ENCODE data around the gene EGFR.

The EGFR gene

DNA sequence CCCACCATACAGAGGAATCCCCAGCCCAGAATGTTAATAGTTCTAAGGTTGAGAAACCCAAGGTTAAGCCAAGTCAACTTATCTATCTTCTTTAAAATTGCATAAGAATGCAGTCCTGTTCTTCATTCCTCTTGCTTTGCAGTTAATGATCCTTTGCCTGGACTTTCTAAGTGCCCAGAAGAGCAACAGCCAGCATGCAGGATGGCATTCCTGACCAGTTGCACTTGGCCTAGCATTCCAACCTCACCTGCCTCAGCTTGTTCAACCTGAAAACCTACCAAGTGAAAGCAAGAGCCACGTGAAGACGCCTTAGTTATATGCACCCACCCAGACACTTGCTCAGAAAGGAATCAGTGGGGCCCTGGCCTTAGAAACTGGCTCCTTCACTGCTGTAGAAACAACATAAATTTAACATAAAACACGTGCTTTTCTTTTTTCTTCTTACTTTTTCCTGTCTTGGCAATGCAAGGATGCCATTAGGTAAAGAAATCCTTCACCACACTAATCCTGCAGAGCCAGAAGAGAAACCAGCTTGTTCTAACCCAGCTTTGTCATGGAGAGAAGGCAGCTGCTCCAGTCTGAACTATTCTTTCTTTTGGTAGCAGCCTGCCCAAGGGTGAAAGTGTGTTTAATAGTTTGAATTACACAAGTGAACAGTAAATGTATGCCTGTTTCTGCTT lies 25.0 kb downstream of the EGFR start:
- no peak for DNase-seq

DNA sequence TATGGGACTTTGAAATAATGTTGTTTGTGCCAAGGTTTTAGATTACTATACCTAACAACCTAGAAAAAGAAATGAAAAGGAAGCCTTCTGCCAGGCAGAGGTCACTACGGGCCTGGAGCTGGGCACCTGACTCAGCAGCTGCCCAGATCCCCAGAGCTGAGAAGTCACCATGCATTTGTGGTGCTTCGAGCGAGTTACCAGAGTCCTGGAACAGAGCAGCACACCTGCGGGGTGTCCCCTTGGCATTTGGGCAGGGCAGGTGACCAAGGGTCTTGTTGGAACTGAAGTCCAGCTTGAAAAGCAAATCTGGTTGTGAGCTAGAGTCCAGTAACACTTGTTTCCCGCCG lies 25.5 kb downstream of the EGFR start:
- DNase-seq, result no peak

DNA sequence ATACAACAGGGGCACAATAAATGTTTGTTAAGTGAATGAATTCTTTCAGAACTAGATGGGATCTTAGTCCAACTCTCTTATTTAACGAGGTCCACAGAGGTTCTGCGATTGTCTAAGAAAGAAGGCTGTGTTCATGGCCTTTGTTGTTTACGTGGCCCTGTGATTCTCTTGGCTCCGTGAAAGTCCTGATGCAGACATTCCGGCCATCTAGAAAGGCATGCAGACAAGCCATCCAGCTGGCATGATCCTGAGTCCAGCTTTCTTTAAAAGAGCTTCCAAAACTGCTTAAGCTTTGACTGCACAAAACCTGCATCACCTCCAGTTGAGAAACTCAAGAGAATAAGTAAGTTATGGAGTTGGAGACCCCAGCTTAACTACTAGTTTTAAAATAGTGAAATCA lies 26.0 kb downstream of the EGFR start:
- DNase-seq, result no peak

DNA sequence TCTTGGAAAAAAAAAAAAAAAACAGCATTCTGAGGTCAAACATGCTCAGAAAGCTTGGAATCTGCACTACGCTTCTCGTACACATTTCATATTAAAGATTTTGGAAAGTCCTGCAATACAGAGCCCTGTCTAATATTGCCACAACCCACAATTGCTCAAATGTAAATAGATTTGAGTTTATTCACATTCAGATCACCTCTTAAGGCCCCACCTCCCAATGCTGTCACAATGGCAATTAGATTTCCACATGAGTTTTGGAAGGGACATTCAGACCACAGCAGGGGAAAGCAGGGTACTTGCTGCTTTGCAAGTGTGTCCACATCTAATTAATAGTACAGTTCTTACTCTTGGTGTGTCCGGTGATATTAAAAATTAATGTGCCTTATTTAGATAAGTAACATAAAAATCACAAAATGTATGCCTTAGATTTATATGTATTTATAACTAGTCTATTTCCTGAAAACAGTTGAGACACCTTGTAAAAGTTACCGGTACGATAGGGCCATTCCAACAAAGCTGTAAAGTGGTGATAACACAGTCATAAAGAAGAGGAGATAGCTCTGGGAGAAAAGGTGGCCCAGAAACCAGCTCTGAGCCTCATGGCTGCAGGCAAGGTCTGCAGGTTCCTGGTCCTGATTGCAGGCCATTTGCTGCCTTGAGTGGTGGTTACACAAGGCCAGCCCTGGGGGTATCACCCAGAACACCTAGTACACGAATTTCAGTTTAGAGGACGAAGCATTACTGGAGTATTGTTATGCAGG lies 27.9 kb downstream of the EGFR start:
- DNase-seq, result no peak

DNA sequence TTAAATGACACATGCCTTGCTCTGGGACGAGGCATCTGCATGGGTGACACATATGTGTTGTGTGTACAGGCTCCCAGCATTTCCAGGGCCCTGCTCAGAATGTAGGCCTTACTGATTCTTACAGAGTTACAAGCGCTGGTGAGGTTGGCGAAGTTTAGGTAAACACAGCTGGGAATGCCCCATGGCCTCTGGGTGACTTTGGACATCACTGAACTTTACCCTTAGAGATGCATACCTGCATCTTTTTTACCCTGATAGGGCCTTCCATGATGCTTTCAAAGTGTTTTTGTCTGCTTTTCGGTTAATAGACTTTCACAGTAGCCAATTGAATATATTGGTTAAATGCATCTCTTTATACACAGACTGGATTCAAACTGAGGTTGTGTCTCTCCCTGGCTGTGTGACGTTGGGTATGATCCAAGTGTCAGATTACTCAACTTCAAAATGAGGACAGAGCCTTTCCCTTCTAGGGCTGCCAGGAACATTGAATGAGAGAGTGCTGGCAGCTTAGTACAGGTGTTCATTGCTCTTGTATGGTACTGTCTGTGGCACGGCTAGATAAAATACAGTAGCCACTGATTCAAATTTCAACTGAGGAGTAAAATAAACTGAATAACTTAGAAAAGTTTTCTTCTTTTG lies 29.5 kb downstream of the EGFR start:
- no peak for DNase-seq

DNA sequence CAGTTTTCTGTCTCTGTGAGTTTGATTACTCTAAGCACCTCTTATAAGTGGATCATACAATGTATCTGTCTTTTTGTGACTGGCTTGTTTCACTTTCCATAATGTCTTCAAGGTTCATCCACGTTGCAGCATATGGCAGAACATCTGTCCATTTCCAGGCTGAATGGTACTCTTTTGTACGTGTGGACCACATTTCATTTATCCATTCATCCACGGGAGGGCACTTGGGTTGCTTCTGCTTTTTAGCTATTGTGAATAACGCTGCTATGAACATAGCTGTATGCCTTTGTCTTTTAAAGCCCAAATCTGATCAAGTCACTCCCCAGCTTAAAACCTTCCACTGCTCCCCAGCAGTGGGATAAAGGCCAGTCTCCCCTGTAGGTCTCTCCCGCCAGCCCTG lies 31.5 kb downstream of the EGFR start:
- no peak for DNase-seq

DNA sequence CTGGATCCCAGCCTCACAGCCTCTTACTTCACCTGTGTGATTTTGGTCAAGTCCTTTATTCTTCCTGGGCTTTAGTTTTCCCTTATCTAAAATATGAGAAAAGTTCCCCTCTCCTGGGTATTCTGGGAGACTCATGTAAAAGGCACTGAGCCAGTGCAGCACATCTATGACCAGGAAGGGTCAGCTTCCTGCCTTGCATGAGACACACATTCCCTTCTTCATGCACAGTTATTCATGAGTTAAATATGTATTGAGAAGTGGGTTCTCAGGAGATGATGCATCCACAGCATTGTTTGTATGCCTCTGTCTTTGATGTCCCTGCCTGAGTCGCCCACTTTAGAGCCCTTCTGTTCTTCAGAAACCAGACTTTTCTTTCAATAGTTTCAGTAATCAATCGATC lies 33.3 kb downstream of the EGFR start:
- DNase-seq, result no peak

DNA sequence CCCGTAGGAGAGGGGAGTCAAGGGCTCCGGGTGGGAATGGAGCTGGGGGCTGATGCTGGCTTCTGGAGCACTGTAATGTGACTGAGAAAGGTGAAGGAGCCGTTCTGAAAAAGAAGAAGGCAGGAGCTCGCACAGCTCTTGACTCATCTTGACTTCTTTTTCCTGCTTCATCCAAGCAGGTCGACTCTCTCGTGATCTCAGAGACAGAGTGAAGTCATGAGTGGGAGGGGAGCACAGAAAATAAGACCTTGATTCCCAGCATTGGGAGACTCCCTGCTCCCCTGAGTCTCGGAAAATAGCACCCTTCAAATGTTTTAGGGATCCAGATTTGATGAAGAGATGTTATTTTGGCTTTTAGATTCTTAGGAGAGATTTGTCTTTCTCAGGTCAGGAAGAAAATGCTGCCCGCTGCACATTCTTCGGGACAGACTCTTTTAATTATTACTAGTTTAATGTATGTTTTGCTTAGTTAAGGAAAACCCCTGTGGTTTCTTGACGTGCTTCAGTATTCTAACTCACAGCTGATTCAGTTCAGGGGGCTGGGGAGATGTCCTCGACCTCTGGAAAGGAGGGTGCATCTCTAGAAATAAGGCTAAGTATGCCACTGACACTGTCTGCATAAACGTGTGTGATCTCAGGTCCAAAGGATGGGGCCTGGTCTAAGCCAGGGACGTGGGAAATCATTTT lies 34.1 kb downstream of the EGFR start:
- no peak for DNase-seq

DNA sequence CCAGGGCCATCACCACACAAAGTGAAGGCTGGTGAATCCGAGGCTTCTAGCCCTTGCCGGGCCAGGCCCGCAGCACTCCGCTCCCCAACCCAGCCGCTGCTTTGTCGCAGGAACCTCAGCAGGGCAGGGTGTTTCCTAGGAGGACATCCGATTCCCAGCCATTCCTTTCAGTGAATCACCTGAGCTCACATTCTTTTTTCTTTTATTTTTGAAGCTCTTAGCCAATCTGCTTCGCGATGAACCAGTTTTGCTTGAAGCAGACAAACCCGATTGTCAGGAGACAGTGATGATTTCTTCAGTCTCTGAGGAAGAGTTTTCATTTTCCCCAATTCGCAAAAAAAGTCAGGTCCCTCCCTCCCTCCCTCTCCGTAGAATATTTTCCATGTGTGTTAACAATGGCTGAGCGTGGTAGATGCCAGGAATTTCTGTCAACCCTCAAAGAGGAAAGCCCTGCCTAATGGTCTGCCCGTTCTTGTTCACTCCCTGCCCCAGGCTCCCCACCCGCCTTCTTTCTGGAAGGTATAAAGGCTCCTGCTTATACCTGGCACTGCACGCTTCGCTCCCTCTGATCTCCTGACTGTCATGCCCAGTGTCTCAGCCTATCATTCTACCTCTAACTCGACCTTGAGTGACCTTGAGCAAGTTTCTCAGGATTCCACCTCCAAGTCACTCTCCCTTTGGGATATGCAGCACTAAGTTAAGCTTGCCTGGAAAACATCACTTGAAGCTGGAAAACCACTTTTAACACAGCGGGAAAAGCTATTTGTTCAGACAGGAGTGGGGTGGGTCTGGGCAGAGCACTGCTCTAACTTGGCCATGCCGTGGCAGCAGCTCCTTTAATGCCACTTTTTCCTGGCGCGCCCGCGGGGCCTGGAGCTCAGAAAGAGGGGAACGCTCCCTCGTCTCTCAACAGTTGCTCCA lies 35.1 kb downstream of the EGFR start:
- DNase-seq, result no peak

DNA sequence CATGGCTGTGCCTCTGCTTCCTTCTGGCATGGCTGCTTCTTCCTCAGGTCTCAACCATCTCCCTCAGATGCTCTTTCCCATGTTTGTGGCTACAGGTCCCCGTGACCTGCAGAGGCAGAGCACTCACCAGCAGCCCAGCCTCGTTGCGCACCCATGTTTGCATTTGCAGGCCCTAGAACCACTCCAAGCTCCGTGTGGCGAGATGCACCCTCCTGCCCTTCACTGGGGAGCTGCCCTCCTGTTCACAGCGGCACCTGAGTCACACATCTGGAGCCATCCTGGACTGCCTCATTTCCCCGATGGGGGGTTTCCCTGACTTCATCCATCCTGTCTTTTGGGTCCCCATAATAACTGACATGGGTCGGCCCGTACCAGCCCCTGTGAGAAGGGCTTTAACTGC lies 35.9 kb downstream of the EGFR start:
- DNase-seq, result no peak

DNA sequence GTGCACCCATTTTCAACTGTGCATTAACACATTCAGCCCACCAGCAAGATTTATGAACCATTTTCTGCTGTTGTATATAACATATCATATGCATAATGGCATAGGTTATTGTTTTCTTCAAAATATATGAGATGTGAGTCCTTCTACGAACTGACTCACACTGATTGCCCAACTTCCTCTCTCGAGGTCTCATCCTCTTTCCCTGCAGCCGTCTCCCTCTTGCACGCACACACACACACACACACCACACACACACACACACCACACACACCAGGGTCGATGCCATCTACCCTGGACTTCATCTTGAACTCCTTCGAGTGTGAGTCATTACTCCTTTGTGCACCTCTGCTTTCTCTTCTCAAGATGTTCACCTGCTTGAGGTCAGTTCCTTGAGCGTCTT lies 36.7 kb downstream of the EGFR start:
- DNase-seq, result no peak

DNA sequence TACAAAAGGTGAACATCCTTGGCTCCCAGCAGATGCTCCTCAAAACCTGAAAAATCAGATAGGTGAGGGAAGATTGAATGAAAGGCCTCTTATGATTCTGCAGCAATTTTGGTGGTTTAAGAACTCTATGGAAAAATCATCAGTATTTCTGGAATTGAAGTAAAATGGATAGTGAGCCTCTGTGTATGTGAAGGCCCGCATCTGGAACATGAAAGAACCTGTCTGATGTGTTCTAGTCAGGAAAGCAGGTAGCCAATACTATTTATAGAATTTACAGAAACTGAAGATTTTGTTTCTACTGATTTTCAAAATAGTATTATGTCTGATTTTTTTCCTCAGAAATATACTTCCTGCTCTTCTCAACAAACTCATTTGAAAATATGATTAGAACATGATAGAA lies 37.3 kb downstream of the EGFR start:
- DNase-seq, result no peak

DNA sequence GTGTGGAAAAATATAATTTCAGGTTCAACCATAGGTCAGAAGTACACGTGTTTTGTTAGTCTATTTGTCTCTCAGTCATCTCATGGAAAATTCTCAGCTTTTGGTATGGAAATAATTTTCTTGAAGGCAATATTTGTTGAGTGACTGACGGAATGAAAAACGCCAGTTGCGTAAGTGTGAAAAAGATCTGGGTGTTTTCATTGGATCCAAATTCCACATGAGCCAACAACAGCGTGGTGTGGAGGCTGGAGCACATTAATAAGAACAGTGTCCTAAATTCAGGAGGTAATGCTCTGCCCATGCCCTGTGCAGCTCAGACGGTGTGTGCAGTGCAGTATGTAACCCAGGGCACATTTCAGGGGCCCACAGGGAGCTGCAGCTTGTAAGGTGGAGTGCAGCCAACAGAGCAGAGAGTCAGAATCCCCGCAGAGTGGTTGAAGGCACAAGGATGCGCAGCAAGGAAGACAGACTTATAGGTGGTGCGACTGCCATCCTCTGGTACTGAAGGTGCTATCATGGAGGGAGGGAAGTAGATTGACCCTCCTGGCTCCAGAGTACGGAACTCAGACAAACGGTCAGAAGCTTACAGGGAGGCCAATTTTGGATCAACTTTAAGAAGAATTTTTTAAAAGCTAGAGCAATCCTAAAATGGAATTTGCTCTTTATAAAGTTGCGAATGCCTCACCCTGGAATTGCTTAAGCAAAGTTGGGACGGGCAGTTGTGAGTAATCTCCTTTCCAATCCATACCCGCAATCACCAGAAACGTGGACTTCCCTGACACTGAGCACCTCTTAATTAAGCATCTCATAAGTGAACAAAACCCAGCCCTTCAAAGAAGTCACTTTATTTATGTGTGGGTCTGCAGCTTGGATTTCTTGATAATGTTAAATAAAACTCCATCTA lies 38.0 kb downstream of the EGFR start:
- DNase-seq, result no peak

DNA sequence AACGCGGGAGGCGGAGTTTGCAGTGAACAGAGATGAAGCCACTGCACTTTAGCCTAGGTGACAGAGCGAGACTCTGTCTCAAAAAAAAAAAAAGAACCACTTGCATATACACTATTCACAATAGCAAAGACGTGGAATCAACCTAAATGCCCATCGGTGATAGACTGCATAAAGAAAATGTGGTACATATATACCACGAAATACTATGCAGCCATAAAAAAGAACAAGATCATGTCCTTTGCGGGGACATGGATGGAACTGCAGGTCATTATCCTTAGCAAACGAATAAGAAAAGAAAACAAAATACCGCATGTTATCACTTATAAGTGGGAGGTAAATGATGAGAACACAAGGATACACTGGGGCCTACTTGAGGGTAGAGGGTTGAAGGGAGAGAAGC lies 39.5 kb downstream of the EGFR start:
- no peak for DNase-seq

DNA sequence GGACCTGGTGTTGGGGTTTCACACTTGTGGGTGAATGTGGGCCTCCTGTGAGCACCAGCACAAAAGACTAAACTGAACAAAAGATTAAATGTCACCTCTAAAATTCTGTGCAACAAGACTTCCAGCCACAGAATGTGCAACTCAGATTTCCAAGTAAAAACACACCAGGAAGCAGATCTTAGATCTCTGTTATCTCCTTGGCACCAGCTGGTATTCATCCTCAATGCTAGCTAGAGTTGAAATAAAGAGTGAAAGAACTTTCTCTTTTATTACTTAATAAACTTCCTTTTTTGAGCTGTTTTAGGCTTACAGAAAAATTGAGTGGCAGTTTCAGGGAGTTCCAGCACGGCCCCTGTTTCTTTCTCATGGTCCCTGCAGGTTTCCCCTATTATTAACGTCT lies 40.2 kb downstream of the EGFR start:
- no peak for DNase-seq

DNA sequence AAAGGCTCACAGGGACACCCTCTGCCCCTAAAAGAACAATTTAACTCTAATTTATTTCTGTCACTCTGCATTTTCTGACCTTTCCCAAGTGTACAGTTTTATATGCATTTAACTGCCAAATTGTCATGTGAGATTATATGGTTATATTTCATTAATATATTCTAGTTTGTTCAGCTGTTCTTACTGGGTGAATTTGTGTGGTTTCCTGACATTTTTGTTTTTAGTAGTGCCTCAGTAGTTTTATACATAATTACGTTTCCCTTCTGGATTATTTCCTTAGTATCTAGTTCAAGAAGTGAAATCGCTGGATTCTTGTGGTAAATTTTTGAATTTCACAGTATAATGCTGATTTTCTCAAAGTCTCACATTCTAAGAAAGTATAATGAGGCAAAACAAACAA lies 41.3 kb downstream of the EGFR start:
- DNase-seq, result no peak

DNA sequence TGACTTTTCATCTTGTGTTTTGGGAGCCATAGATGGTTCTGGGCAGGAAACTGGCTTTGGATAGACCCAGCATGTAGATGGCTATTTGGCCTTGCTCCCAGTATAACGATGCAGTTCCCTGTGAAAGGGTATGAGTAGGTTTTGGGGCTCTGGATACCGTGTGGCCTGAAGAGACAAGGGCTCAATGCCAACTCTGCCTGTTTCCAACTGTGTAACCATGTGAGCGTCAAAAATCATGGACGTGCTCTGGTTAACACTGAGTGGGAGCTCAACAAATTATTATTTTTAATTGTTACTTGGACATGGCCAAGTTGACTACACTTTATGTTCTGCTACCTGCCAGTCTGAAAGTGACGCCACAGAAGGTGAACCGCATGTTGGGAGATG lies 41.8 kb downstream of the EGFR start:
- DNase-seq, result no peak

DNA sequence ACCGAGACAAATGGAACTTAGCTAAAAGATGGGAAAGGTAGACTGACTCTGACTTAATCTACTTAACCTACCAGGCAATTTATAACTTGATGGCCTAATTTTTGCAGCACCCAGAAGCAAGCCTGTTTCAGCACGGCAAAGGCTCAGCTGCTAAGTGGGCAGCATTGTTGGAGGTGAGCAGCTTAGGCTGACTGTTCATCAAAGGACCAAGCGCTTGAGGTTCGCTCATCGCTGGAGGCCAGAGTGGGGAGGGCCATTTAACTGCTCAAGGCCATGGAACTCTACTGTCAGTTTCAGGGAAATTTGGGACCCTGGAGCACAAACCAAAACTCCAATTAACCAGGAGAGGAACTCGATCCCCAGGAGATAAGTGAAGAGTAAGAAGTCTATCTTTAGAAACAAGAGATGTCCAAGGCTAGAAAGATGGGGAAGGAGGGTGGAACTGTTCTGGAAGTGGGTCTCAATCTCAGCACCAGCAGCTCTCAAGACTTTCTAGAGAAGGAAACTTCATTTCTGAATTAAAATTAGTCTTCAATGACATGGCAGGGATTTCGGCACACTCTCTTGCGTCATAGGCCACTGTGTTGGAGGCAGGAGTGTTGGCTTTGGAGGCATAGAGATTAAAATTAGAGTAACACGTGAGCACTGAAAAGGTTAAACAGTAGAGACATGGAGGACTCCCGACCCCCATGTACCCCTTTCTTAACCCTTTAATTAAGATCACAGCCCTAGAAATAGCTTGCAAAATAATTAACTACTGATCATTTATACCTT lies 43.1 kb downstream of the EGFR start:
- no peak for DNase-seq

DNA sequence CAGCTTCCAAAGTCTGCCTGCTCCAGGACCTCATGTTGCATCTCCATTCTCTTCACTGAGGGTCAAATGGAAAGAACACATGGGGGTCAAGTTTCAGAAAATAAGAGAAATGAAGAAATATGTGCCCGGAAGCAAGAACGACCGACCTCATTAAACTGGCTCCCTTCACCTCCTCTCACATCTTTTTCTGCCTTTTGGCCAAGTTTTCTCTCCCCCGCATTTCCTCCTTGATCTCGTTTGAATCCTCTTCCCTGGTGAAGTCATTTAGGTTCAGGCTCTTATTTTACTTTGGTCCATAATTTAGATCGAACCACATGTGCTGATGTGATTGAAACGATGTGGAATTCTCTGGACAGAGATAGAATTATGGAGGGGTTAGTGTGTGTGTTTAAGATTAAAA lies 44.2 kb downstream of the EGFR start:
- DNase-seq, result no peak

DNA sequence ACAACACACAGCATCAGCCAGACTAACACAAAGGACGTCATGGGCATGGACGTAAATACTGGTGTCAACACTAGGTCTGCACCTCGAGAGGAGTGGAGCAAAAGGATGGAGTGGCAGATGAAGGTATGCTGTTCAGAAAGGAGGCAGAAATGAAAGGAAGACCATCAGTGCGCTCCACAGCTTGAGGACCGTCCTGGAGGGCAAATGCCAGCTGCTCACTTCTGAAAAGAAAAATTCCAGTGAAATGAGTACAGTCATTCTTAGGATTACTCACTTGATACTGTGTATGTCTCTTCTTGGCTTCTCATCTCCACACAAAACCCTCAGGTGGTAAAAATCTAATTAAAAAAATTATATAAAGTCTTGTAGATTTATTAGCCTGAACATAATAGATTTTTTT lies 44.8 kb downstream of the EGFR start:
- DNase-seq, result no peak

DNA sequence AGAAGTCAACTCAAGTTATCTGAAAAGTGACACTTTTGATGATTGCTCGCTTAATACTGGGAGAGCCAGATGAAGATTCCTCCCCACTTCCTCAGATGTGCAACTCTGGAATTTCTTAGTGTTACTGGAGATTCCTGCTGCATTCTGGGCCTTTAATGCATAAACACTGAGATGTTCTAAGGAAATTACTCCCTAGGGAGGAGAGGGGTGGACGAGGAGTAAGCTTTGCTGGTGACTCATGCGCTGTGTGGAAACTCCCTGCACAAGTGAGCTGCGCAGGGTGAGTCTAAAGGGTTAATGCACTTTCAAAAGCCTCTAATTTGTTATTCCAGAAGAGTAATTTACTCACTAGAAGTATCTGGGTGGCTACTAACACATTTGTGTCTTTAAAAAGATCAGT lies 46.3 kb downstream of the EGFR start:
- no peak for DNase-seq

Measured in right forelimb (tissue), 1 donor.